GM03348 (cell line): Measurements from ENCODE around the gene PSTPIP1.

ENCODE experiments used
- DNase-seq: peaks from one replicate; pipeline ENCODE4 v3.0.0; 2012; ENCODE audit warnings: low spot score

Gene PSTPIP1

GRCh38 chr15:76998663-76999285 lies 3.8 kb downstream of the PSTPIP1 start:
- no peak for DNase-seq

- DNase-seq = no peak
Observed at GRCh38 chr15:76999996-77000395, 5.1 kb downstream of the PSTPIP1 start.

- DNase-seq = no peak
Observed at GRCh38 chr15:77001351-77001750, 6.4 kb downstream of the PSTPIP1 start.

GRCh38 chr15:77001966-77002365 lies 7.0 kb downstream of the PSTPIP1 start:
- DNase-seq = no peak

GRCh38 chr15:77002436-77002835 lies 7.5 kb downstream of the PSTPIP1 start:
- DNase-seq = peak; percentile 36

- no peak for DNase-seq
Observed at GRCh38 chr15:77002954-77003912, 8.3 kb downstream of the PSTPIP1 start.

GRCh38 chr15:77004189-77004588 lies 9.3 kb downstream of the PSTPIP1 start:
- no peak for DNase-seq

GRCh38 chr15:77009176-77009575 lies 14.2 kb downstream of the PSTPIP1 start:
- DNase-seq = no peak

- DNase-seq = peak; percentile 75
Observed at GRCh38 chr15:77009646-77010311, 14.9 kb downstream of the PSTPIP1 start.

- DNase-seq = no peak
Observed at GRCh38 chr15:77010312-77010686, 15.4 kb downstream of the PSTPIP1 start.

GRCh38 chr15:77010857-77011256 lies 15.9 kb downstream of the PSTPIP1 start:
- DNase-seq = no peak

- DNase-seq = no peak
Observed at GRCh38 chr15:77012117-77012712, 17.3 kb downstream of the PSTPIP1 start.

- DNase-seq = no peak
Observed at GRCh38 chr15:77012868-77013267, 17.9 kb downstream of the PSTPIP1 start.

GRCh38 chr15:77013776-77014131 lies 18.8 kb downstream of the PSTPIP1 start:
- no peak for DNase-seq

- no peak for DNase-seq
Observed at GRCh38 chr15:77014132-77015081, 19.5 kb downstream of the PSTPIP1 start.

- no peak for DNase-seq
Observed at GRCh38 chr15:77015646-77016320, 20.9 kb downstream of the PSTPIP1 start.

GRCh38 chr15:77016321-77016695 lies 21.4 kb downstream of the PSTPIP1 start:
- no peak for DNase-seq

- no peak for DNase-seq
Observed at GRCh38 chr15:77017091-77017660, 22.2 kb downstream of the PSTPIP1 start.

GRCh38 chr15:77017761-77018720 lies 23.1 kb downstream of the PSTPIP1 start:
- DNase-seq = no peak
